SK-N-SH treated with all-trans-retinoic acid at 6 μM for 48 hours (cell line): ENCODE results near the gene DDI2.

Source experiments
- ATAC-seq: fragments of 200-7000 bp; cut with Tn5 transposase; 3 replicates; pipeline ENCODE4 v1.9.1; 2020; ENCODE audit warnings: mild to moderate bottlenecking, moderate library complexity
- ARNTL ChIP-seq: fragments of 450-650 bp; formaldehyde crosslinking; IDR thresholded peaks from 2 replicates; pipeline ENCODE4 v1.5.0; 2020; ENCODE audit warnings: low read depth, mild to moderate bottlenecking, moderate library complexity, borderline replicate concordance
- BACH2 ChIP-seq: fragments of 250-450 bp; sonication (Bioruptor Pico); IDR thresholded peaks from 2 replicates; pipeline ENCODE4 v1.9.0; 2021; ENCODE audit warnings: mild to moderate bottlenecking, borderline replicate concordance
- CSDC2 ChIP-seq: fragments of 250-450 bp; sonication (Bioruptor Pico); IDR thresholded peaks from 2 replicates; pipeline ENCODE4 v1.5.0; 2020; ENCODE audit warnings: mild to moderate bottlenecking, moderate library complexity
- ESRRG ChIP-seq: fragments of 250-450 bp; sonication (Bioruptor Pico); IDR thresholded peaks from 2 replicates; pipeline ENCODE4 v1.6.1; 2021; ENCODE audit warnings: mild to moderate bottlenecking
- GLIS3 ChIP-seq: fragments of 250-450 bp; sonication (Bioruptor Pico); IDR thresholded peaks from 2 replicates; pipeline ENCODE4 v1.5.0; 2020; ENCODE audit warnings: mild to moderate bottlenecking, moderate library complexity
- ISL1 ChIP-seq: fragments of 250-450 bp; sonication (Bioruptor Pico); IDR thresholded peaks from 2 replicates; pipeline ENCODE4 v2.1.2; 2022; ENCODE audit warnings: mild to moderate bottlenecking, moderate library complexity
- OSR1 ChIP-seq: fragments of 250-450 bp; sonication (Bioruptor Pico); IDR thresholded peaks from 2 replicates; pipeline ENCODE4 v1.8.0; 2022; ENCODE audit warnings: moderate library complexity, mild to moderate bottlenecking, inconsistent platforms
- PPARA ChIP-seq: fragments of 250-450 bp; sonication (Bioruptor Pico); IDR thresholded peaks from 2 replicates; pipeline ENCODE4 v1.5.0; 2020; ENCODE audit warnings: mild to moderate bottlenecking, borderline replicate concordance
- RARB ChIP-seq: fragments of 250-450 bp; sonication (Bioruptor Pico); IDR thresholded peaks from 2 replicates; pipeline ENCODE4 v1.8.0; 2021; ENCODE audit warnings: mild to moderate bottlenecking, moderate library complexity
- SNAI2 ChIP-seq: fragments of 250-450 bp; sonication (Bioruptor Pico); IDR thresholded peaks from 2 replicates; pipeline ENCODE4 v1.5.0; 2020; ENCODE audit warnings: mild to moderate bottlenecking, moderate library complexity
- TCF4 ChIP-seq: fragments of 250-450 bp; sonication (Bioruptor Pico); IDR thresholded peaks from 2 replicates; pipeline ENCODE4 v1.8.0; 2021; ENCODE audit warnings: mild to moderate bottlenecking, moderate library complexity, borderline replicate concordance
- TOX ChIP-seq: fragments of 250-450 bp; sonication (Bioruptor Pico); IDR thresholded peaks from 2 replicates; pipeline ENCODE4 v1.8.0; 2021; ENCODE audit warnings: mild to moderate bottlenecking, moderate library complexity, borderline replicate concordance
- ZFP30 ChIP-seq: fragments of 450-650 bp; formaldehyde crosslinking; IDR thresholded peaks from 2 replicates; pipeline ENCODE4 v1.5.0; 2022; ENCODE audit warnings: mild to moderate bottlenecking, moderate library complexity
- ZNF565 ChIP-seq: fragments of 450-650 bp; formaldehyde crosslinking; conservative IDR thresholded peaks from 2 replicates; pipeline ENCODE4 v1.5.0; 2020; ENCODE audit warnings: low read depth, mild to moderate bottlenecking, moderate library complexity
- ZNF8 ChIP-seq: fragments of 450-650 bp; formaldehyde crosslinking; IDR thresholded peaks from 2 replicates; pipeline ENCODE4 v1.5.0; 2020; ENCODE audit warnings: mild to moderate bottlenecking, moderate library complexity
- TF ChIP-seq, protein P1 (sequence below): fragments of 250-450 bp; sonication (Bioruptor Pico); IDR thresholded peaks from 2 replicates; pipeline ENCODE4 v1.5.0; 2020; ENCODE audit warnings: mild to moderate bottlenecking, moderate library complexity
- TF ChIP-seq, protein P2 (sequence below): fragments of 250-450 bp; sonication (Bioruptor Pico); IDR thresholded peaks from 2 replicates; pipeline ENCODE4 v1.8.0; 2020; ENCODE audit warnings: mild to moderate bottlenecking, moderate library complexity, borderline replicate concordance
- TF ChIP-seq, protein P3 (sequence below): fragments of 250-450 bp; sonication (Bioruptor Pico); IDR thresholded peaks from 2 replicates; pipeline ENCODE4 v1.5.1; 2021; ENCODE audit warnings: mild to moderate bottlenecking, moderate library complexity
- TF ChIP-seq, protein P4 (sequence below): fragments of 250-450 bp; sonication (Bioruptor Pico); IDR thresholded peaks from 2 replicates; pipeline ENCODE4 v1.8.0; 2021; ENCODE audit warnings: low read depth, mild to moderate bottlenecking, moderate library complexity, borderline replicate concordance
- TF ChIP-seq, protein P5 (sequence below): fragments of 250-450 bp; sonication (Bioruptor Pico); IDR thresholded peaks from 2 replicates; pipeline ENCODE4 v1.5.1; 2020; ENCODE audit warnings: low read depth, mild to moderate bottlenecking, moderate library complexity

DDI2 gene

DNA sequence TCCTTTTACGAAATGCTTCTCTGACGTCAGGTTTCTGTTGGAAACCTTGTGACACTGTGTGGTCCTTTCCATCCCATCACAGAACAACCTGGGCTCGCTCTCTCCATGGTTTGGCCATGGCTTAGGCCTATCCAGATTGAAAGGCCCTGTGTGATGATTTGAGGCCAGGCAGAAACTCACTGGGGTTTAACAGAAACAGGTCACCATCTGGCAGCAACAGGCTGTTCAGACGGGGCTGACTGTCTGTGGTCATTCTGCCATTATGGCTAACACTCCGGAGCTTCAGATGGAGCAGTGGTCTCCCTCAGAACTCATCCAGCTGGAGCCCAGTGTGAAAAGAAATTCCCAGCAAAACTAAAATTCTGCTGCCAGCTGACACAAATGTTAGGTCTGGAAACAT, 76.1 kb downstream of the DDI2 start:
- TF ChIP-seq, protein P1, sequence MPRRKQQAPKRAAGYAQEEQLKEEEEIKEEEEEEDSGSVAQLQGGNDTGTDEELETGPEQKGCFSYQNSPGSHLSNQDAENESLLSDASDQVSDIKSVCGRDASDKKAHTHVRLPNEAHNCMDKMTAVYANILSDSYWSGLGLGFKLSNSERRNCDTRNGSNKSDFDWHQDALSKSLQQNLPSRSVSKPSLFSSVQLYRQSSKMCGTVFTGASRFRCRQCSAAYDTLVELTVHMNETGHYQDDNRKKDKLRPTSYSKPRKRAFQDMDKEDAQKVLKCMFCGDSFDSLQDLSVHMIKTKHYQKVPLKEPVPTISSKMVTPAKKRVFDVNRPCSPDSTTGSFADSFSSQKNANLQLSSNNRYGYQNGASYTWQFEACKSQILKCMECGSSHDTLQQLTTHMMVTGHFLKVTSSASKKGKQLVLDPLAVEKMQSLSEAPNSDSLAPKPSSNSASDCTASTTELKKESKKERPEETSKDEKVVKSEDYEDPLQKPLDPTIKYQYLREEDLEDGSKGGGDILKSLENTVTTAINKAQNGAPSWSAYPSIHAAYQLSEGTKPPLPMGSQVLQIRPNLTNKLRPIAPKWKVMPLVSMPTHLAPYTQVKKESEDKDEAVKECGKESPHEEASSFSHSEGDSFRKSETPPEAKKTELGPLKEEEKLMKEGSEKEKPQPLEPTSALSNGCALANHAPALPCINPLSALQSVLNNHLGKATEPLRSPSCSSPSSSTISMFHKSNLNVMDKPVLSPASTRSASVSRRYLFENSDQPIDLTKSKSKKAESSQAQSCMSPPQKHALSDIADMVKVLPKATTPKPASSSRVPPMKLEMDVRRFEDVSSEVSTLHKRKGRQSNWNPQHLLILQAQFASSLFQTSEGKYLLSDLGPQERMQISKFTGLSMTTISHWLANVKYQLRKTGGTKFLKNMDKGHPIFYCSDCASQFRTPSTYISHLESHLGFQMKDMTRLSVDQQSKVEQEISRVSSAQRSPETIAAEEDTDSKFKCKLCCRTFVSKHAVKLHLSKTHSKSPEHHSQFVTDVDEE (CRISPR knock-in tag) = no peak
- no peak for TF ChIP-seq TOX
- TF ChIP-seq OSR1 = no peak
- TF ChIP-seq ZNF8 (CRISPR knock-in tag) = no peak
- TF ChIP-seq TCF4 = no peak
- TF ChIP-seq ISL1 = no peak
- TF ChIP-seq RARB (CRISPR knock-in tag) = no peak
- TF ChIP-seq ESRRG (CRISPR knock-in tag) = no peak
- TF ChIP-seq, protein P2, sequence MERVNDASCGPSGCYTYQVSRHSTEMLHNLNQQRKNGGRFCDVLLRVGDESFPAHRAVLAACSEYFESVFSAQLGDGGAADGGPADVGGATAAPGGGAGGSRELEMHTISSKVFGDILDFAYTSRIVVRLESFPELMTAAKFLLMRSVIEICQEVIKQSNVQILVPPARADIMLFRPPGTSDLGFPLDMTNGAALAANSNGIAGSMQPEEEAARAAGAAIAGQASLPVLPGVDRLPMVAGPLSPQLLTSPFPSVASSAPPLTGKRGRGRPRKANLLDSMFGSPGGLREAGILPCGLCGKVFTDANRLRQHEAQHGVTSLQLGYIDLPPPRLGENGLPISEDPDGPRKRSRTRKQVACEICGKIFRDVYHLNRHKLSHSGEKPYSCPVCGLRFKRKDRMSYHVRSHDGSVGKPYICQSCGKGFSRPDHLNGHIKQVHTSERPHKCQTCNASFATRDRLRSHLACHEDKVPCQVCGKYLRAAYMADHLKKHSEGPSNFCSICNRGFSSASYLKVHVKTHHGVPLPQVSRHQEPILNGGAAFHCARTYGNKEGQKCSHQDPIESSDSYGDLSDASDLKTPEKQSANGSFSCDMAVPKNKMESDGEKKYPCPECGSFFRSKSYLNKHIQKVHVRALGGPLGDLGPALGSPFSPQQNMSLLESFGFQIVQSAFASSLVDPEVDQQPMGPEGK (CRISPR knock-in tag) = no peak
- TF ChIP-seq, protein P3, sequence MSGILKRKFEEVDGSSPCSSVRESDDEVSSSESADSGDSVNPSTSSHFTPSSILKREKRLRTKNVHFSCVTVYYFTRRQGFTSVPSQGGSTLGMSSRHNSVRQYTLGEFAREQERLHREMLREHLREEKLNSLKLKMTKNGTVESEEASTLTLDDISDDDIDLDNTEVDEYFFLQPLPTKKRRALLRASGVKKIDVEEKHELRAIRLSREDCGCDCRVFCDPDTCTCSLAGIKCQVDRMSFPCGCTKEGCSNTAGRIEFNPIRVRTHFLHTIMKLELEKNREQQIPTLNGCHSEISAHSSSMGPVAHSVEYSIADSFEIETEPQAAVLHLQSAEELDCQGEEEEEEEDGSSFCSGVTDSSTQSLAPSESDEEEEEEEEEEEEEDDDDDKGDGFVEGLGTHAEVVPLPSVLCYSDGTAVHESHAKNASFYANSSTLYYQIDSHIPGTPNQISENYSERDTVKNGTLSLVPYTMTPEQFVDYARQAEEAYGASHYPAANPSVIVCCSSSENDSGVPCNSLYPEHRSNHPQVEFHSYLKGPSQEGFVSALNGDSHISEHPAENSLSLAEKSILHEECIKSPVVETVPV = no peak
- no peak for TF ChIP-seq SNAI2 (CRISPR knock-in tag)
- TF ChIP-seq ARNTL (CRISPR knock-in tag) = no peak
- TF ChIP-seq ZFP30 (CRISPR knock-in tag) = no peak
- TF ChIP-seq GLIS3 (CRISPR knock-in tag) = no peak
- TF ChIP-seq, protein P4, sequence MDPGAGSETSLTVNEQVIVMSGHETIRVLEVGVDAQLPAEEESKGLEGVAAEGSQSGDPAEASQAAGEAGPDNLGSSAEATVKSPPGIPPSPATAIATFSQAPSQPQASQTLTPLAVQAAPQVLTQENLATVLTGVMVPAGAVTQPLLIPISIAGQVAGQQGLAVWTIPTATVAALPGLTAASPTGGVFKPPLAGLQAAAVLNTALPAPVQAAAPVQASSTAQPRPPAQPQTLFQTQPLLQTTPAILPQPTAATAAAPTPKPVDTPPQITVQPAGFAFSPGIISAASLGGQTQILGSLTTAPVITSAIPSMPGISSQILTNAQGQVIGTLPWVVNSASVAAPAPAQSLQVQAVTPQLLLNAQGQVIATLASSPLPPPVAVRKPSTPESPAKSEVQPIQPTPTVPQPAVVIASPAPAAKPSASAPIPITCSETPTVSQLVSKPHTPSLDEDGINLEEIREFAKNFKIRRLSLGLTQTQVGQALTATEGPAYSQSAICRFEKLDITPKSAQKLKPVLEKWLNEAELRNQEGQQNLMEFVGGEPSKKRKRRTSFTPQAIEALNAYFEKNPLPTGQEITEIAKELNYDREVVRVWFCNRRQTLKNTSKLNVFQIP (CRISPR knock-in tag) = no peak
- no peak for TF ChIP-seq ZNF565 (CRISPR knock-in tag)
- no peak for TF ChIP-seq BACH2 (CRISPR knock-in tag)
- ATAC-seq = no peak

DNA sequence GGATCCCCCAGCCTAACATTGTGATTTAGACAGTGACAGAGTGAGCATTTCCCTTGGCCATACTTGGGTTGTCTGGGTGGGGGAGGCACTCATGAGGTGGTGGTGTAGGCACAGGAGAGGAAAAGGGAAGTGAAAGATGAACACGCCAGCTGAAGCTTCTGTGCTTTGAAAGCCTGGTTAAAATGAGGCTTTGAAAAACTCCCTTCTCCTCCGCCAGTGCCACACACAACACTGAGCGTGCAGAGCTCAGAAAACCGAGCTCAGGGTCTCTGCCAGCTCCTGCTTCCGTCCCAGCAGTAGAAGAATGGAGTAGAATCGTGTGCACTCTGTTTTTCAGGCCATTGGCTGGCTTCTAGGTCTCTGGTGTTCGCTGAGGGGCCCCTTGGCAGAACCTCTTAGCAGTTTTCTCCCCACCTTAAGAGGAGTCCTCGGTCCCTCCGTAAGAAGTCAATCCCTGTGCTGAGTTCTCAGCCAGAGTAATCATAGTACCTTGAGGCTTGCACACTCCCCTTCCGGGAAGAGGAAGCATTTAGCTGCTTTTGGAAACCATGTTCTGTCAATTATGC, 79.8 kb downstream of the DDI2 start:
- no peak for ATAC-seq
- TF ChIP-seq, protein P2 (CRISPR knock-in tag) = no peak
- TF ChIP-seq ZNF565 (CRISPR knock-in tag) (no peak), ISL1 (no peak), CSDC2 (CRISPR knock-in tag) (no peak), ESRRG (CRISPR knock-in tag) (no peak), PPARA (CRISPR knock-in tag) (no peak), RARB (CRISPR knock-in tag) (no peak), ZFP30 (CRISPR knock-in tag) (no peak), ARNTL (CRISPR knock-in tag) (no peak)
- TF ChIP-seq, protein P5, sequence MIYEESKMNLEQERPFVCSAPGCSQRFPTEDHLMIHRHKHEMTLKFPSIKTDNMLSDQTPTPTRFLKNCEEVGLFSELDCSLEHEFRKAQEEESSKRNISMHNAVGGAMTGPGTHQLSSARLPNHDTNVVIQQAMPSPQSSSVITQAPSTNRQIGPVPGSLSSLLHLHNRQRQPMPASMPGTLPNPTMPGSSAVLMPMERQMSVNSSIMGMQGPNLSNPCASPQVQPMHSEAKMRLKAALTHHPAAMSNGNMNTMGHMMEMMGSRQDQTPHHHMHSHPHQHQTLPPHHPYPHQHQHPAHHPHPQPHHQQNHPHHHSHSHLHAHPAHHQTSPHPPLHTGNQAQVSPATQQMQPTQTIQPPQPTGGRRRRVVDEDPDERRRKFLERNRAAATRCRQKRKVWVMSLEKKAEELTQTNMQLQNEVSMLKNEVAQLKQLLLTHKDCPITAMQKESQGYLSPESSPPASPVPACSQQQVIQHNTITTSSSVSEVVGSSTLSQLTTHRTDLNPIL (CRISPR knock-in tag) = no peak
- TF ChIP-seq, protein P3 = no peak
- TF ChIP-seq, protein P1 (CRISPR knock-in tag) = no peak
